ENCODE results near the gene PADI3.

The PADI3 gene

DNA sequence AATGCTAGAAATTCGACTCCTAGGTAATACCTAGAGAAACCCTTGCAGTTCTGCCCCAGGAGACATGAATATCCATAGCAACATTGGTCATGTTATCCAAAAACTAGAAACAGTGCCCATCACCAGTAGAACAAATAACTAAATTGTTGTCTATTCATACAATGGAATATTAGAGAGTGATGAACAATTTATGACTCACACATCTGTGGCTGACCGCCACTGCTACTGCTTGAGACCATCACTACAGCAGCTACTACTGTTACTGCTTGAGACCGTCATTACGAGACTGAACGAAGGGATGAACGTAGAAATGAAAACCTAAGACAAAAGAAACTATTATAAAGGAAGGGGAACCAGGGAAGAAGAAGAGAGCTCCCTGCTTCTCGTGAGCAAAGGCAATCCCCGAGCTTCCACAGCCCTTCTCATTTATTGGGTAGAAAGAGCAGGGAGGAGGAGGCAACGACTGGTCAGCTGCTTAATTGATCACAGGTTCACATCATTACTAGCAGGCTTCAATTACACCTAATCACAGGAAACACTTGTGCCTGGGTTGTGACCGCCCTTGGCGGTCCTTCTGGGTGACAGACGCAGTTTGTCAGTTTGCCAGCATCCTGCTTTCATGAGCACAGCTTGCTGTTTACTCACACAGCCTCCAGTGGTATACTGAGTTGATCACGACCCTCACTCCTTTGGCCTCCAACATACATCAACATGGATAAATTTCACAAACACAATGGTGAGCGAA, 45.0 kb downstream of the PADI3 start:
- in situ Hi-C loops (cut with HindIII; ENCODE audit: low sequenced_read_pairs), result no loop called here

DNA sequence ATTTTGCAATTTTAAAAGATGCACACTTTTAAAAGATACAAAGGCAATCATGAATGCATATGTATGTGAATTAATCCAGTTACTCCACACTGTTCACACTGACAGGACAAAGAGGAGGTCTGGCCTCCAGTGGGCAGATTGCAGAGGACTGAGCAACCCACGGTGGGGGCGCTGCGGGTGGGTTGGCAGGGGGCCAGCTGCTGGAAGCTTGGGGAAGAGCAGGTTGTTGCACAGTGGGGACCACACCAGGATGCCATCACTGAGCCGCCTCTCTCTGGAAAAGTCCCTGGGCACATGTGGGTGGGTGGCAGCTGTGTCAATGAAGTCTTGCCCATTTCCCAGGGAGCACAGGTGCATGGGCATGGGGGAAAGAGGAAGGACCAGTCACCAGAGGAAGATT, 46.4 kb downstream of the PADI3 start:
- in situ Hi-C loops (cut with HindIII; ENCODE audit: low sequenced_read_pairs), result no loop called here

DNA sequence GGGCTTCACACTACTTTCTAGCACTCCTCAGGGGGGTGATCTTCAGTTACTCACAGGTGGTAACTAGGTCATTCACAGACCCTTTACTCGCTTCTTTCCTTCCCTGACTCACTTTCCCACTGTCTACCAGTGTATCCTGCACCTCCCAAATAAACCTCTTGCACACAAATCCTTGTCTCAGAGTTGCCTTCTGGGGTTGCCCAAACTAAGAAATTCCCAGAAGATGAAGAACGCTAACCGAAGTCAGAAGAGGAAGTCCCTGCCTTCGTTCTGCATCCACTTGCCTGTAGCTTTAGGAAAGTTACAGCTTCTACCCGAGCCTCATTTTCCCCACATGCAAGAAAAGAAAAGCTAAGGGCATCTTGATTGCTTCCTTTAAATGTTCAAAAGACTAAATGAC, 47.2 kb downstream of the PADI3 start:
- in situ Hi-C loops (cut with HindIII; ENCODE audit: low sequenced_read_pairs), result no loop called here

DNA sequence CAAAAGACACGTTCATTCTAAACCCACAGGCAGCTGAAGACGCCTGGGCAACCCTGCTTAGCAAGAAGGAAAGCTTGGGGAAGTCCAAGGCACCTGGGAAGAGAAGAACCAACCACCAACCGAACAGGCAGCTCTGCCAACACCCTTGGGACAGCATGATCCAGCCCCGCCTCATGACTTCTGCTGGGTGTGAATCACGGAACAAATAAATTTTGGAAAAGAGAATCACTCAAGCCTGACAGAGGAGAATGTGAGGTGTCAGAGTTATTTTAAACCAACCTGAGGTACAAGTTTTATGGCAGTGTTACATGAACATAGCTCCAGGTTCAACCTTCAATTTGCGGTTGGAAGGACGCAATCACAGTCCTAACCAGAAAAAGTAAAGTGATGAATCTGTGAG, 49.1 kb downstream of the PADI3 start:
- in situ Hi-C loops (cut with HindIII; ENCODE audit: low sequenced_read_pairs), result no loop called here

DNA sequence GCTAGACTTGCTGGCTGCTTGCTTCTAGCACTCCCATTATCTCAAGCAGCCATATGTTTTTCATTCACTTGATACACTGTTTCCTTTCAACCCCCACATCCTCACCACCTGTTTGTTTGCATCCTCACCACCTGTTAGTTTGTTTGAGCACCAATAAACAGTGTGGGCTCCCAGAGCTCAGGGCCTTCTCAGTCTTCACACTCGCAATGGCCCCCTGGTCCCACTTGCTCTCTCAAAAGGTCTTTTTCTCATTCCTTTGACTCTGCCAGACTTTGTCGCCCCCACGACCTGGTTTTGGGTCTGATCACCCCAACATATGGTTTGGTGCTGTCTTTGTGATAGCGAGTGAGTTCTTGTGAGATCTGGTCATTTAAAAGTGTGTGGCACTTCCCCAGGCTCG, 52.9 kb downstream of the PADI3 start:
- in situ Hi-C loops (cut with HindIII; ENCODE audit: low sequenced_read_pairs), result no loop called here

DNA sequence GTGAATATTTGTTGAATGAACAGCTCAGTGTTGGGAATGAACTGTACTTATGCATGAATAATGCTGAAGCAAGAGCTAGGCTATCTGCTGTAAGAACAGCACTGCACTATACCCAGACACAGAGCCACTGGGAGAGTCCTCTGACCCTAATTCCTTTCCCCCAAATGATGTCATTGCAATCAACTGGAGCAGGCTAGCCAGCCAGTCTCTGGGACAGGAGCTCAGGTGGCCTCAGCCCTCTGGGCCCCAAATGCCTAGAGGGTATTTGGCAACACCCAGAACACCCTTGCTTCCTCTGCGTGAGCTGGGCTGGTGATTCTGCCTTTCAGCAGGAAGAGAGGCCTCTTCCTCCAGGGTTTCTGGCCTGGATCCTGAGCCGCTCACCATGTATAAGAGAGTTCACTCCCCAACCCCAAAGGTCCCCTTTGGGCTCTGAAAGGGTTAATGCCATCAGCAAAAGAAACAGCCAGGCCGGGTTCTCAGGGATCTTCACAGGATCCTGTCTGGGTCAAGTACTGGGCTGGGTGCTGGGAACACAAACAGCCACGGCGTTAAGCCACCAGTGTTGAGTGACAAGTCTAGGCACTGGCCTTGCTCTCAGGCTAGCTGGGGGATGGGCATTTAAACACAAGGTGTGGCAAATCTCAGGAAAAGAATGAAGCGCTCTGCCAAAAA, 55.4 kb downstream of the PADI3 start:
- in situ Hi-C loops (cut with HindIII; ENCODE audit: low sequenced_read_pairs), result no loop called here

DNA sequence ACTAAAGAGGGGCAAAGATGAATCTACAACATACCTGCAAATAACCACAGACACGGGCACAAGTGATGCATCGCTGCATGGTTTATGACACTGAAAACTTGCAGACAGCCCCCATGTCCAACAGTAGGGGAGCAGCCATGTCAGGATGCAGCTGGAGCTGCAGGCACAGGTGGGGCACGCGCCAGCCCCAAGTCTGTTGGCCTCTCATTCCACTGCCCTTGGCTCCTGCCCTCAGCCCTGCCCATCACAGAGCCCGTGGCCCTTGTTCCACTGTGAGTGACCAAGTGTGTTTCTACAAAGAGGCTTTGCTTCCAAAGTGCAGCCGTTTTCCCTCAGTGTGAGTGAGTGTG, 55.9 kb downstream of the PADI3 start:
- in situ Hi-C loops (cut with HindIII; ENCODE audit: low sequenced_read_pairs), result no loop called here

DNA sequence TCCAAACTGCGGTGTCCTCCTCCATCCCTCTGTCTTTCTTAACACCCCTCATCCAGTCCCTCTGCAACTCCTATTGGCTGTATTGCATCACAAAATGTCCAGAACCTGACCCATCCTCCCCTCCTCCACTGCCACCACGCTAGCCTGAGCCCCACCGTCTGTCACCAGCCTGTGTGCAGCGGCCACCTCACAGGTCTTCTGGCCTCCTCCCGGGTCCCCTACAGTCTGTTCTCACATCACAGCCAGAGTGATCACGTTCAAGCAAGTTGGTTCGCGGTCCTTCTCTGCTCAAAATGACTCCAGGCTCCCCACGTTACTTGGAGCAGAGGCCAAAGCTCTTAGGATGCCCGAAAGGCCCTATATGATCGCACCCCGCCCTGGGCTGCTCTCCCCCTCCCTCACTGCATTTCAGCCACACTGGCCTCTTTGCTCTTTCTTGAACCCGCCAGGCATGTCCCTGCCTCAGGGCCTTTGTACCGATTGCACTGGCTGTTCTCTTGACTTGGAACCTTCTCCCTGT, 56.7 kb downstream of the PADI3 start:
- in situ Hi-C loops (cut with HindIII; ENCODE audit: low sequenced_read_pairs), result no loop called here

DNA sequence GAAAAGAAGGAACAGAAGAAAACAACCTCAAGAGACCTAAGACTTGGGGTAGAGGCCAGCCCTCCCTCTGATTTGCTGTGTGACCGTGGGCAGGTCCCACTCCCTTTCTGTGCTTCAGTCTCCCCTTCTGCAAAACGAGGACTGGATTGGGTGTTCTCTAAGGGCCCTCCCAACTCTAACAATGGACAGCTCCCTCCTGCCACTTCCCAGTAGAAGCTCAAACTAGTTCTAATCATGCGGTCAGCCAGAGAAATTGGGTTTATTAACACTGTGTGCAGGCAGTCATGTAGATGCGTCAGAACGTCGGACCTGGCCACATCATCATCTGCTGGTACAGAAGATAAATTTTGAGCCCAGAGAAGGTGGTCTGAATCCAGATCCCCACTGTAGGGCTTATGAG, 57.5 kb downstream of the PADI3 start:
- in situ Hi-C loops (cut with HindIII; ENCODE audit: low sequenced_read_pairs), result no loop called here

DNA sequence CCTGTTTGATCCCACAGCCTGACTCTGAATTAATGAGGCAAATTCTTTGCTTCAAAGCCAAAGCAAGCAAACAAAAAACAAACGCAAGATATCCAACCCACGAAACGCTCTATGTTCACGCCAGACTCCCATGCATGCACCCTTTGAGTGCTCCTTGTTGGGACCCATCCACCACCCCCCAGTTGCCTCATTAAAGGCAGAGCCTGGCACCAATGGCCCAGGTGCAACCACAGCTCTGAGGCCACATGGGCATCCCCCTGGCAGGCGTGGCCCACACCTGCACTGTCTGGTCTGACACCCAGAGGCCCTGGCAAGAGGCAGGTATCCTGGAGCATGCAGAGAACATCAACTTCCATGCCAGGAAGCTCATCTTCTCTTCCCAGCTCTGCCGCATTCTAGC, 58.0 kb downstream of the PADI3 start:
- in situ Hi-C loops (cut with HindIII; ENCODE audit: low sequenced_read_pairs), result no loop called here

DNA sequence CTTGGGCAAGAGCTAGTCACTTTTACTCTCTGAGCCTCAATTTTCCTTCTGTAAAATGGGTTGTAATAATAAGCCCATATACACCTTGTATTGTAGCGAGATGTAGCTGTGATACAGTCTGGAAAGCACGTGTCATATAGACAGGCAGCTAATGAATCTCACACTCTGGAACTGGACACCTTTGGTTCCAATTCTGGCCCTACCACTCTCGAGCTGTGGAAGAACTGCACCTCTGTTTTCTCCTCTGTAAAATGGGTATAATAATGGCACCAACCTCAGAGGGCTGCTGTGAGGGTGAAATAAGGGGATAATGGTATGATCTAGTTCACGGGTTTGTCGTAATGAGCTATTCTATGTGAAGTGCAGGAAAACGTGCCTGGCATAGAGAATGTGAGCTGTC, 58.4 kb downstream of the PADI3 start:
- in situ Hi-C loops (cut with HindIII; ENCODE audit: low sequenced_read_pairs), result no loop called here

DNA sequence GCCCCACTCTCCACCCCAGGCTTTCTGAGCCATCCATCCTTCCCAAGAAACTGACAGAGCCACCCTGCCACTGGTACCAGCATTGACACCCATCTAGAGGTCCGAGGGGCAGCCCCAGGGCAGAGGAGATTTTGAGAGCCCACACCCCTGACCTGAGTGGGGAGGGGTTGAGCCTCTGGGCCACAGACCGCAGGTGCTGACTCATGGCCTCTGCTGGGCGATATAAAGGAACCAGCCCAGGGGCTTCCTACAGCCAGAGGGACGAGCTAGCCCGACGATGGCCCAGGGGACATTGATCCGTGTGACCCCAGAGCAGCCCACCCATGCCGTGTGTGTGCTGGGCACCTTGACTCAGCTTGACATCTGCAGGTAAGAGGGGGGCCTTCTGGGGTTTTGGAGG, 59.0 kb downstream of the PADI3 start, which contains the start of gene PADI4:
PADI4 (plus strand) TSS at position 252 of the 400 bp plus-strand sequence; CDS start at position 278, 26 bp downstream.
- in situ Hi-C loops (cut with HindIII; ENCODE audit: low sequenced_read_pairs), result no loop called here

DNA sequence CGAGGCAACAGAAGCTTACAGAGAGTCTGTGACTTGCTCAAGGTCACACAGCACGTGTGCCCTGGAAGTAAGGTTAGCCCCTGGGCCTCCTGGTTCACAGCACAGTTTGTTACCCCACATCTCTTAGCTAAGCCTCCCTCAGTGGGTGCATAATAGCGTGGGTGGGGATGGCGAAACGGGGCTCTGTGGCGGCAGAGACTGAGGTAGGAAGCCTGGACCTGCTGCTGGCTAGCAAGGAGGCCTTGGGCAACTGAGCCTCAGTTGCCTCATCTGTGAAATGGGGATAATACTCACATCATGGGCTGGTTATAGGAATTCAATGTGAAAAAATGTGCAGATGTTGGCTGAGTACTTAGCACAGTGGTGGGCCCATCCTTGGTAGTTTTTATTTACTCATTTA, 59.7 kb downstream of the PADI3 start:
- in situ Hi-C loops (cut with HindIII; ENCODE audit: low sequenced_read_pairs), result no loop called here

DNA sequence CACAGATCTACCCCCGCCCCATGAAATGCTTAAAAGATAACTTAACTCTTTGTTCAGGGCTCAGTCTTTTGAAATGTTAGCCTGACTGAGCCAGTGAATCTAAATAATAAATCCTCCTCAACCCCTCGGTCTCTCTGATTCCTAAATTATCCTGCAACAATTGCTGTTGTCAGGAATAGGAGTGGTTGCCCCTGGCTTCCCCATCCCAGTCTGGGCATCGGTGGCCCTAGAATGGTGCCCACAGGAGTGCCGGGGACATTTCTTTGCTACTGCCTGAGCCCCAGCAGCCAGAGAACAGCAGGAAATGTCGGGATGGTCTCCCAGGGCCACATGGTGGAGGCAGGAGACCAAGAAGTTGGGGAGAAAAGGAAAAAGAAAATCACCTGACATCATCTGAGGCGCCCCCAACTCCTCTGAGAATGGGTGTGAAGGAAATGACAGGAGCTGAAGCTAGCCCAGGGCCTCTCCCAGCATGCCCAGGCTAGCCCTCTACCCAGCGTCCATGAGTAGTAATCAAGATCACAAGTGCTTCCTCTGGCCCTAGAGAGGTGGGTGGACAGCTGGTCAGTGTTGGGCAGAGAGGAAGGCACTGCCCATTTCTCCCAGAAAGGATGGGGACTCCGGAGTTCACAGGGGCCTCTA, 60.6 kb downstream of the PADI3 start:
- in situ Hi-C loops (cut with HindIII; ENCODE audit: low sequenced_read_pairs), result no loop called here

DNA sequence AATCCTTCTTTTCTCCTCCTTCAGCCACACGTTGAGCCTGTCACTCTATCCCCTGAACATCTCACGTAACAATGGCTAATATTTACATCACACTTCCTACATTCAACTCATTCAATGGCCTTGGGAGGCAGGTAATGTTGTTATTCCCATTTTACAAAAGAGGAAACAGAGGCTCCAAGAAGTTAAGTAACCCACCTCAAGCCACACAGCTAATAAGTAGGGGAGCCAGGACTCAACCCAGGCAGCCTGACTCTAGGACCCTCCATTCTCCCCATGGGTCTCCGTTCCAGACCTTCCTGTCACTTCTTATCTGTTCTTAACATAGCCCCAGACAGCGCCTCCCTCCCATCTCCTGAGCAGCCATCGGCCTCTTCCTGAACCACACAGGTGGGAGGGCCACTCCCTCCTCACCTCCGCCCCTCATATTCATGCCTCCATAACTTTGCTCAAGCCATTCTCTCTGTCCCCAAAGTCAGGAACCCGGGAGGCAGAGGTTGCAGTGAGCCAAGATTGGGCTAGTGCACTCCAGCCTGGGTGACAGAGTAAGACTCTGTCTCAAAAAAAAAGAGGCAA, 61.3 kb downstream of the PADI3 start:
- in situ Hi-C loops (cut with HindIII; ENCODE audit: low sequenced_read_pairs), result no loop called here

DNA sequence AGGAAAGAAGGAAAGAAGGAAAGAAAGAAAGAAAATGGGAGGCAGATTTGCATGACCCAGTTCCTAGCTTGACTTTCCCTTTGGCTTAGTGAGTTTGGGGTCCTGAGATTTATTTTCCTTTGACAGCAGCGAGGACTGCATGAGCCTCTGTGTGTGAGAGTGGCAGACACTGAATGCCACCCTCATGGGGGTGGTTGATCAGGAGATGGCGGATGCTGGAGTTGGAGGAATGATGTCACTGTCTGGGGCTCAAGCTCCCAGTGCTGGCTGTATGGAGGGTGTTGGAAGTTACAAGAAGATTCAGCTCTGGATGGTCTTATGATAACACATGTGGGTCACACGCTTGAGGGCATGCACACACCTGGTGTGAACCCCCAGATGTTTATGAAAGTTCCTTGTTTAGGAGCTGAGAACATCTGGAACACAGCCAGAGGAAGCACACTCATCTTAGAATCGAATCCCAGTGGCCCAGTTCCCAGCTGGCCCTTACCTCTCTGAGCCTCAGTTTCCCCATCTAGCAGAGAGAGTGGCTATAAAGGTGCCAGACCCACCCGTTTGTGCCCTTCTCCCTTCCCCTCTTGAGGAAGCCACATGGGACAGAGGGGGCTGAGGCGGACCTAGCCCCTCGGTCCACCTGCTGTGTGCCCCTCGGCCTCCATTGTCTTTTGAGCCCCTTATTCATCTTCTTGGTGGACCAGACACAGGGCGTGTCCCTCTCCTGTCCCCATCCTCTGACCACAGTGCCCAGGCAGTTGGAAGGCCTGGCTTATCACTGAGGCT, 64.8 kb downstream of the PADI3 start:
- in situ Hi-C loops (cut with HindIII; ENCODE audit: low sequenced_read_pairs), result no loop called here

DNA sequence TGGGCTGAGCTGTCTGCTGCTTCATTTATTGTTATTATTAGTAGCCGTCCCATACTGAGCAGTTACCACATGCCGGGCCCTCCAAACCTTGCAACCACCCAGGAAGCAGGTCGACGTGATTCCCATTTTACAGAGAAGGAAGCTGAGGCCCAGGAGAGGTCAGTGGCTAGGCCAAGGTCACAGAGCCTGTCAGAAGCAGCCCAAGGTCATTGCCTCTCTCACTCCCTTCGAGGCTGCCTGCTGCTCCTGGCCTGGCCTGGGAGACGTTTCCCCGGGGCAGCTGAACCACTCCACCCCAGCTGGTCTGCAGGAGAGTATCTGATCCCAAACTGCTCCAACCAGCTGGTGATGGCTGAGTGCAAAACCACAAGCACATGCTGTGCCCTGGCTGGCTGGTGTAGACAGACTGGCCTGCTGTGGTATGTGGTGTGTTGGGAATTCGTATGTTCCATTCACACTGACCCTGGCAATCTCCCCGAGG, 65.6 kb downstream of the PADI3 start:
- in situ Hi-C loops (cut with HindIII; ENCODE audit: low sequenced_read_pairs), result no loop called here

DNA sequence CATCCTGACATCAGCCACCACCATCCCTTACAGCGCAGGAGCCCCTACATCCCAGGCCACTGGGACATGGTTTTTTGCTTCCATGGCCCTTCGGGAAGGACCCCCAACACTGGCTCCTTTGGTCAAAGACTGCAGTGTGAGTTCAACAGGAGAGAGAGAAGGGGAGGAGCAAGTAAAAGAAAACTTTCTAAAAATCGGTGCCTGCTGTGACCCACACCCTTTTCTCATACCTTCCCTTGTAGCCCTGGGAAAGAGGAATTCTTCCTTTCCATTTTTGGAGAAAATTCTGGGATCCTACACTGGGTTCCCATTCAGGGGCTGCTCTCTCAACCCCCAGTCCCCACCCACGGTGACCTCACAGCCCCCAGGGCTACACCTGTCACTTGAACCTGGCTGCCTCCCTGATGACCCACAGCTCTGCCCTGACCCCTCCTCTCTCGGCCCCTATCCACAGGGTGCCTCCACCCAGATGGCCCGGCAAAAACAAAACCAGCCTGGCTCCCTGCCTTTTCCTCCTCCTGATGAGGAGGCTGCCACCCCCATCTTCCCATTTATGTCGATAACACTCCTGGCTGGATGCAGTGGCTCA, 66.7 kb downstream of the PADI3 start:
- in situ Hi-C loops (cut with HindIII; ENCODE audit: low sequenced_read_pairs), result no loop called here

DNA sequence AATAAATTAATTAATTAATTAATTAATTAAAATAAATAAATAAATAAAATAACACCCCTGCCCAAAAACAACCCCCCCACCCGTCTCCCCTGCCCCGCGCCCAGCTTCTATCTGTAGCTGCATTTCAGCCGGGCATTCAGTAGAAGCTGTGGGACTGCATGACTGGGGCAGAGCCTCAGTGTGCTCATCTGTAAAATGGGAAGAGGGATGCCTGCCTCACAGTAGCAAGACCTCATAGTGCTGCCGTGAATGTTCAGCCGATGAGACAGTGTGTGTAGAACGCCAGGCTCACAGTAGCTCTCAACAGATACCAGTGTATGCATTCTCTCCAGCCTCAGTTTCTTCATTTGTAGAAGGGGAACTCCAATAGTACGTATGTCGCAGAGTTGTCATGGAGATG, 67.8 kb downstream of the PADI3 start:
- in situ Hi-C loops (cut with HindIII; ENCODE audit: low sequenced_read_pairs), result no loop called here

DNA sequence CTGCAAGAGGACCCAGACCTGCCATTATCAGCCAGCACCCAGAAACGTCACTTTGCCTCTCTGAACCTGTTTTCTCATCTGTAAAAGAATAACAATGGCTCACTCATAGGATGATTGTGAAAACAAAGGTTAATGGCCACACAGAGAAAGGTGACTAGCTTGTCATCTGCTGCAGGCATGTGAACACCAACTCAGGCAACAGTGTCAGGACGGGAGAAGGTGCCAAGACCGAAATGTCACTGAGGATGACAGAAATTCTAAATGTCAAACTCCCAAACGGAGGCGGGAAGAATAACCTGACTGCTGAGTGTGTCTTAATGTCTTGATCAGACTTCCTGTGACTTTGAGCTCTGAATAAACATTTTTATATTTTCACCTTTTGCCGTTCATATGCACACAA, 69.4 kb downstream of the PADI3 start:
- in situ Hi-C loops (cut with HindIII; ENCODE audit: low sequenced_read_pairs), result no loop called here
